ENCODE data around the gene CHID1. TPM values are rescaled to one million over a fixed set of nuclear protein-coding genes. Genes with fewer than 3 reads are reported as not detected.
A peak's percentile ranks its signal among the peaks of the same experiment; 100 is the strongest.

The CHID1 gene
- total RNA-seq, 3 donors from 2014 or later = 52.3 to 64.3 (median 55.3) TPM

DNA sequence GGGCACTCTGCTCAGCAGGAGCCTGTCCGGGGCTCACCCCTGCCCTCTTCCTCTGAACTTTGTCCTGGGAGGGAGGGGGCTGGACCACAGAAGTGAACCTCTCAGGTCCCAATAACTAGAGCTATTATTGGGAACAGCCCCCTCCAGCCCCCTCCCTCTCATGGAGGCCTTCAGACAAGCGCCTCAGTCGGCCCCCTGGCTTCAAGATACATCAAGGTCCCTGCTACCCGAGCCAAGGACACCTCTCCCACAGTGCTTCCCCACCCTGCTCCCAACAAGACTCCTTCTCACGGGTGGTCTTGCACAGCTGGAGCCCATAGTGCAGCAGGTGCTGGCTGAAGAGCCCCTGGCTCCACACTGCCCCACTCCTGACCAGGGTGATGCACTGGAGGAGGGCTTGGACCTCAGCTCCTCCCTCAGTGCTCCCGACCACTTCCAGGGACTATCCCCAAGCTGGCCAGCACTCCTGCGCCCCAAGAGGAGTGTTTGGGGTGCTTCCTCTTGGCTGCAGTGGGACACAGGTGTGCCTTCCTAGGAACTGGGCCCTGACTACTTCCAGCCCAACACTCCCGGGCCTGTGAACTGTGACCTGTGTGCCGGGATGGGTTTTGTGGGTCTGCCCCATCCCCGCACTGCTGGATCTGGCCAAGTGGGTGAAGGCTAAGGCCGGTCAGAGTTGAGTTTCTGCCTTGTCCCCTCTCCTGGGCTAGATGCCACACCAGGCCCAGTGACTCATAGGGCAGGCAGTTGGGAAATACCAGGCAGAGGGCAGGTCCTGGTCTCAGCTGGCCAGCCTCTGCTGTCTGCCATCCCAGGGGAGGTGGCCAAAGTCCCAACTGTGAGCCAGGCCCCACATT is 89.7 kb downstream of the CHID1 start:
- peaks cover 46% of the 10 kb centered on the region for H3K4me1 ChIP-seq (ENCODE audit: low read depth)
- TF ChIP-seq, protein P1, sequence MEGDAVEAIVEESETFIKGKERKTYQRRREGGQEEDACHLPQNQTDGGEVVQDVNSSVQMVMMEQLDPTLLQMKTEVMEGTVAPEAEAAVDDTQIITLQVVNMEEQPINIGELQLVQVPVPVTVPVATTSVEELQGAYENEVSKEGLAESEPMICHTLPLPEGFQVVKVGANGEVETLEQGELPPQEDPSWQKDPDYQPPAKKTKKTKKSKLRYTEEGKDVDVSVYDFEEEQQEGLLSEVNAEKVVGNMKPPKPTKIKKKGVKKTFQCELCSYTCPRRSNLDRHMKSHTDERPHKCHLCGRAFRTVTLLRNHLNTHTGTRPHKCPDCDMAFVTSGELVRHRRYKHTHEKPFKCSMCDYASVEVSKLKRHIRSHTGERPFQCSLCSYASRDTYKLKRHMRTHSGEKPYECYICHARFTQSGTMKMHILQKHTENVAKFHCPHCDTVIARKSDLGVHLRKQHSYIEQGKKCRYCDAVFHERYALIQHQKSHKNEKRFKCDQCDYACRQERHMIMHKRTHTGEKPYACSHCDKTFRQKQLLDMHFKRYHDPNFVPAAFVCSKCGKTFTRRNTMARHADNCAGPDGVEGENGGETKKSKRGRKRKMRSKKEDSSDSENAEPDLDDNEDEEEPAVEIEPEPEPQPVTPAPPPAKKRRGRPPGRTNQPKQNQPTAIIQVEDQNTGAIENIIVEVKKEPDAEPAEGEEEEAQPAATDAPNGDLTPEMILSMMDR (IDR thresholded peaks at IDR 0.05) = no peak
- DNase-seq (peak; percentile 67 to 83 (median 75)), ATAC-seq (peak; percentile 36)
- peak overlapping the region; percentile 85 for H3K4me3 ChIP-seq
- H3K36me3 ChIP-seq (ENCODE audit: low read depth) = no peaks in the 10 kb centered on the region
- intact Hi-C loops (cut with DNase I, micrococcal nuclease) = no loop called here
- H3K9me3 ChIP-seq = no peaks in the 10 kb centered on the region

DNA sequence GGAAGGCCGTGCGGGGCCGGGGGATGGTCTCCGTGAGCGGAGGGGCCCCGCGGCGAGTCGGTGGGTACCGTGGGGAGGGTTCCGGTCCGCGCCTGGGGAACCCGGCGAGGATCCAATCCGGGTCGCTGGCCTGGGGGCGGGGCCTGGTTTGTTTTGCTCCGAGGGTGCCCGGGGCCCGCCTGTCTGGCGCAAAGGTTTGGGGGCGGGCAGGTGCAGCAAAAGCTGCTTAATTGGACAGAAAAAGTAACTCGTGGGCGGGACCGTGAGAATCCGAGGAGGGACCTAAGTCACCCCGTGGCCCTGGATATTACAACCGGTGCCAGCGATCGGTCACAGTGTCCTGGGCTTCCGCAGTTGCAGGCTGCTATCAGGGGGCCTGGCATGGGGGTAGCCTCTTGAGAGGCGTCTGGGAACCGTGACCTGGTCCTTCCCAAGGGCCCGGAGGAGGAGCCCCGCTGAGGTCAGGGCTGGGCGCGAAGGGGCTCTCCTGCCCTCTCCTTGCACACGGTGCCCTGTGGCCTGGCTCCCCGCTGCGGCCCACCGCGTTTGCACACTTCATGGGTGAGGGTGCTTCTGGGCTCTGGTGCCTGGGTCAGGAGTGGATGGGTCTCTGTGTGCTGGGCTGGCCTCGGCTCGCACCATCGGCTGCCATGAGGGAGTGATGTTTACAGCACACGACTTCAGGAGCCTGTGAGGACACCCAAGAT is 90.5 kb downstream of the CHID1 start:
- intact Hi-C loops (cut with DNase I, micrococcal nuclease) = no loop called here
- TF ChIP-seq, protein P1 (IDR thresholded peaks at IDR 0.05) = no peak
- peaks cover 40% of the 10 kb centered on the region for H3K4me1 ChIP-seq (ENCODE audit: low read depth)
- H3K36me3 ChIP-seq (ENCODE audit: low read depth) = no peaks in the 10 kb centered on the region
- H3K4me3 ChIP-seq = peak overlapping the region; percentile 85
- DNase-seq (peak; percentile 95 to 97 (median 97)), ATAC-seq (peak; percentile 73)
- H3K9me3 ChIP-seq = no peaks in the 10 kb centered on the region

DNA sequence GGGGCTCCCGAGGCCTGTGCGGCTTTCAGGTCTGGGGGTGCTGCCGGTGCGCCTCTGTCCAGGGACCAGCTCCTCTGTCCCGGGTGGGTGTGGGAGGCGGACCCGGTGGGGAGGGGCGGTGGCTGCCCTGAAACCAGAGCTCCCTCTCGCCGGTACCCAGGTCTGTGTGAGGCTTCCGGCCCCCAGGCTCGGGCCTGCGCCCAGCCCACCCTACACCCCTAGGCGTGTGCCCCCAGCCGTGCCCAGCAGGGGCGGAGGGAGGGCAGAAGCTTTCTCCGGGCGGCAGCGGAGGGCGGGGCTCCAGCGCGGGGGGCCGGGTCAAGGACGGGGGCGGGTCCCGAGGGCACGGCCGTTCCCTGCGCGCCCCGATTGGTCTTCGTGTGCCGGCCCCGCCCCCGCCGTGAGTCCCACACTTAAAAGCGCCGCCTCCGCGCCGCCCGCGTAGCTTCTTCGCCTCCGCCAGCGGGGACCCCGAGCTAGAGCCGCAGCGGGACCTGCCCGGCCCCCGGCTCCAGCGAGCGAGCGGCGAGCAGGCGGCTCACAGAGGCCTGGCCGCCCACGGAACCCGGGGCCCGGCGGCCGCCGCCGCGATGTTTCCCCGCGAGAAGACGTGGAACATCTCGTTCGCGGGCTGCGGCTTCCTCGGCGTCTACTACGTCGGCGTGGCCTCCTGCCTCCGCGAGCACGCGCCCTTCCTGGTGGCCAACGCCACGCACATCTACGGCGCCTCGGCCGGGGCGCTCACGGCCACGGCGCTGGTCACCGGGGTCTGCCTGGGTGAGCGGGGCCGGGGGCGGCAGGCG is 91.3 kb downstream of the CHID1 start:
- ATAC-seq (peak; percentile 88), DNase-seq (peak; percentile 95 to 96 (median 96))
- Histone ChIP-seq H3K4me1 (ENCODE audit: low read depth) (peaks cover 33% of the 10 kb centered on the region), H3K4me3 (peak overlapping the region; percentile 85), H3K36me3 (ENCODE audit: low read depth) (no peaks in the 10 kb centered on the region), H3K9me3 (no peaks in the 10 kb centered on the region)
- TF ChIP-seq, protein P1 (IDR thresholded peaks at IDR 0.05) = peak; percentile 10
- intact Hi-C loops (cut with DNase I, micrococcal nuclease) = no loop called here

DNA sequence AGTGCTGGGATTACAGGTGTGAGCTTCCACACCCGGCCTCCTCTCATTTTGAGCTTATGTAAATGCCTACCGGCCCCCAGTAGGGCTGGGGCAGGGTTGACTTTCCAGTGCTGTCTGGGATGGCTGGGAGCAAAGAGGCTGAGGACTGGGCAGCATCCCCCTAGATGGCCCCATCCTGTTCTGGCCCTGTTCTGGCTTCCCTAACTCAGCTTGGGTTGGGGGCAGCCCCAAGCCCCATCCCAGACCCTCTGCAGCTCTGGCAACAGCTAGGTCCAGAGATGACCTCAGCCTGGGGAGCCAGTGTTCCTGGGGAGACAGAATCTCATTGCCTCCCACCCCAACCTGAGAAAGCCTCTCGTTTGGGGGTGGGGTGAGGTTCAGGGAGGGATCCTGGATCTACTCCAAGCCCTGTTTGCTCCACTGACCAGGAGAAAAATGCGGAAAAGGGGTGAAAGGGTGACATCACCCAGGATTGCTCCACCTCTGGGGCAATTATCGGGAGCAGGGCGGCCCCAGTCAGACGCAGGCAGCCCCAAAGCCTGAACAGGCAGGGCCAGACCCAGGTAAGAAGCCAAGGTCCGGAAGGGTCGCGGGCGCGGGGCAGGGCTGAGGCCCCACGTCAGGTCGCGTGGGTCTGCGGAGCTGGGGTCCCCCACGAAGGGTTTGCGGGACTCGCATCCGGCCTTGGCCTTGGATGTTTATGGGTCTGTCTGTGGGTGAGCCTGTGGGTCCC is 92.0 kb downstream of the CHID1 start, which contains the start of gene PNPLA2:
Gene PNPLA2 (plus strand): TSS at position 519 of the 733 bp plus-strand sequence. CDS start 805 bp downstream, outside the sequence.
- ATAC-seq (peak; percentile 49), DNase-seq (peak in 2 of 3 donors; percentile 69 to 77)
- Histone ChIP-seq H3K4me1 (ENCODE audit: low read depth) (peaks cover 29% of the 10 kb centered on the region), H3K36me3 (ENCODE audit: low read depth) (no peaks in the 10 kb centered on the region), H3K4me3 (peak within 1 kb of the TSS; percentile 85), H3K9me3 (no peaks in the 10 kb centered on the region)
- intact Hi-C loops (cut with DNase I, micrococcal nuclease) = no loop called here
- TF ChIP-seq, protein P1 (IDR thresholded peaks at IDR 0.05) = no peak

Other genes starting within 250 kb of the CHID1 start
- 10 to 100 TPM; 25.1 to 35.7 (median 25.9) TPM for gene DEAF1, start 215.6 kb downstream of the CHID1 start, total RNA-seq
- gene TMEM80, start 215.0 kb downstream of the CHID1 start, total RNA-seq = 10 to 100 TPM; 31.6 to 43.1 (median 38.0) TPM
- gene EPS8L2, start 204.6 kb downstream of the CHID1 start, total RNA-seq = 100 to 1,000 TPM; 176 to 335 (median 253) TPM
- gene TALDO1, start 163.3 kb downstream of the CHID1 start, total RNA-seq = 100 to 1,000 TPM; 101 to 158 (median 128) TPM
- gene GATD1, start 133.3 kb downstream of the CHID1 start, total RNA-seq = 10 to 100 TPM; 51.9 to 58.8 (median 57.4) TPM
- 1 to 10 TPM in 1 of 3 donors, under 1 TPM in 1, not detected in 1; 0.34 to 2.2 TPM for gene CEND1, start 120.7 kb downstream of the CHID1 start, total RNA-seq
- 10 to 100 TPM; 11.6 to 18.6 (median 14.4) TPM for gene SLC25A22, start 112.5 kb downstream of the CHID1 start, total RNA-seq
- 10 to 100 TPM; 20.2 to 26.3 (median 23.8) TPM for gene PIDD1, start 105.6 kb downstream of the CHID1 start, total RNA-seq
- 1,000 to 10,000 TPM; 1,532 to 1,798 (median 1,652) TPM for gene RPLP2, start 100.8 kb downstream of the CHID1 start, total RNA-seq
- 100 to 1,000 TPM; 138 to 253 (median 167) TPM for gene PNPLA2, start 91.9 kb downstream of the CHID1 start, total RNA-seq
- gene CRACR2B, start 82.9 kb downstream of the CHID1 start, total RNA-seq = 100 to 1,000 TPM in 2 of 3 donors, 10 to 100 TPM in 1; 43.5 to 137 (median 129) TPM
- gene CD151, start 77.9 kb downstream of the CHID1 start, total RNA-seq = 100 to 1,000 TPM; 364 to 415 (median 378) TPM
- gene POLR2L, start 68.3 kb downstream of the CHID1 start, total RNA-seq = 10 to 100 TPM; 67.1 to 86.8 (median 82.1) TPM
- gene TSPAN4, start 68.0 kb downstream of the CHID1 start, total RNA-seq = 10 to 100 TPM in 2 of 3 donors, 1 to 10 TPM in 1; 9.2 to 42.4 (median 24.7) TPM
- 100 to 1,000 TPM in 1 of 3 donors, 10 to 100 TPM in 2; 68.8 to 105 (median 99.5) TPM for gene AP2A2, start 15.1 kb upstream of the CHID1 start, total RNA-seq
- not detected for gene MUC6, start 125.9 kb upstream of the CHID1 start, total RNA-seq
- gene MUC2, start 164.1 kb upstream of the CHID1 start, total RNA-seq = 1,000 to 10,000 TPM in 2 of 3 donors, 100 to 1,000 TPM in 1; 379 to 1,246 (median 1,109) TPM
- under 1 TPM in 2 of 3 donors, not detected in 1; 0.03 to 0.63 TPM for gene MUC5AC, start 247.1 kb upstream of the CHID1 start, total RNA-seq